Superior temporal gyrus (tissue), 1 donor: ENCODE results near the gene CACNB1.
A peak's percentile ranks its signal among the peaks of the same experiment; 100 is the strongest.

Experiments used
- DNase-seq: peaks from one replicate; pipeline ENCODE4 v3.0.0-alpha.2; 2016; ENCODE audit errors: extremely low spot score

The CACNB1 gene

DNA sequence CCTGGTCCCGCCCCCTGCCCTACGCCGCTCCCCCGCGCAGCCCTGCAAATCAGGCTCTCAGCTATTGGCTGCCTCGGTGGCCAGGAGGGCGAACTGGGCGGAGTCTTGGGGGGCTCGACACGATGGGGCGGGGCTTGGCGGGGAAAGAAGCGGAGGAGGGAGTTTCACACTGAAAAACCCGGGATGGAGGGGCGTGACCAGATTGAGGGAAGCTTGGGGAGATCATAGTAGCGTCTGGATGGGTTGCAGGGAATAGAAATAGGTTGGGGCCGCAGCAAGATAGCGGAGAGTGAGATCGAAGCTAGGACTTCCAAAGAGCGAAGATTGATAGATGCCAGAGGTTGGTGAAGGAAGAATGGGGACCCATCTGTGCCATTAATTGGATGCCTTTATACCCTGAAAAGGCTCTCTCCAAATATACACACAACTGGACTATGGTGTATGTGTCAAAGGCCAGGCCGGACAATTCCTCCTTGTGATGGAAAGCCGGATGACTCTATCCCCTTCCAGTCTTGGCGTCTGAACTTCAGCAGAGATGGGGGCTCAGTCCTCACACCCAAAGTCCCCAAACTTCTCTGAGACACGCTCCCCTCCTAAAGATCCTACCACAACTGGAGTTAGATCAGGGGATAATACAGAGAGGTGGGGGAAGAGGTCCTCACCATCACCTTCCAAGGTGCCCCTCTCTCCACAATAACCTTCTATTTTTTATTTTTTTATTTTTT, 28.7 kb upstream of the CACNB1 start:
- no peak for DNase-seq

DNA sequence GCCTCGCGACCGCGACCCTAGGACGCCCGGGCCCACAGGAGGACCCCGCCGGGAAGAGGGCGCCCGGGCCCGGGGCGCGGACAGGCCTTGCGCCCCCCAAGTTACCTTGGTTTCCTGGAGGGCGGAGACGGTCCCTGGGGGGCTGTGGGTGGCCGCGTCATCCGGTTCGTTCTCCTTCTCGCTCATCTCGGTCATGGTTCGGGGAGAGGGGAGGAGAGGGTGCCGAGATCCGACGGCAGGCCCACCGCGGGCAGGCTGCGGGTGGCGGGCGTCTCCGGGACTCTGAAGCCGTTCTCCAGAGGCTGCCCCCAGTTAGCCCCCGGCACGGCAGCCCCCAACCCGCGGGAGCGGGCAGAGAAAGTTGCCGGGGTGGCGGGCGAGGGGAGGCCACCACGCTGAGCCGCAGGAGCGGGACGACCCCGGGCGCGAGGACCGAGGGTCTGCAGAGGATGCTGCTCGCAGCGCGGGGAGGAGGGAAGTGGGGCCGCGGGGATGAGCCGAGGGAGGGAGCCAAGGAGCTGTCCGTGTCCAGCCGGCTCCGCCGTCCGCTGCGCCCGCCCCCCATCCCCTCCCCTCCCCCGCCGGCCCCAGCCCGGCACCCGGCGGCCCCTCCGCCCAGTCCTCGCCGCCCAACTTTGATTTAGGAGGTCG, 28.0 kb upstream of the CACNB1 start, which contains the start of gene STAC2:
STAC2 (minus strand) TSS at position 638 of the 651 bp plus-strand sequence; CDS start at position 195, 443 bp downstream.
- no peak for DNase-seq

GRCh38 chr17:39224778-39225307, 27.4 kb upstream of the CACNB1 start:
- DNase-seq, result no peak

- DNase-seq, result no peak
Measured at GRCh38 chr17:39223907-39224777, 26.7 kb upstream of the CACNB1 start.

- DNase-seq, result no peak
Measured at GRCh38 chr17:39222866-39223834, 25.7 kb upstream of the CACNB1 start.

GRCh38 chr17:39222151-39222550, 24.7 kb upstream of the CACNB1 start:
- DNase-seq, result no peak

- no peak for DNase-seq
Measured at GRCh38 chr17:39221572-39221971, 24.1 kb upstream of the CACNB1 start.

DNA sequence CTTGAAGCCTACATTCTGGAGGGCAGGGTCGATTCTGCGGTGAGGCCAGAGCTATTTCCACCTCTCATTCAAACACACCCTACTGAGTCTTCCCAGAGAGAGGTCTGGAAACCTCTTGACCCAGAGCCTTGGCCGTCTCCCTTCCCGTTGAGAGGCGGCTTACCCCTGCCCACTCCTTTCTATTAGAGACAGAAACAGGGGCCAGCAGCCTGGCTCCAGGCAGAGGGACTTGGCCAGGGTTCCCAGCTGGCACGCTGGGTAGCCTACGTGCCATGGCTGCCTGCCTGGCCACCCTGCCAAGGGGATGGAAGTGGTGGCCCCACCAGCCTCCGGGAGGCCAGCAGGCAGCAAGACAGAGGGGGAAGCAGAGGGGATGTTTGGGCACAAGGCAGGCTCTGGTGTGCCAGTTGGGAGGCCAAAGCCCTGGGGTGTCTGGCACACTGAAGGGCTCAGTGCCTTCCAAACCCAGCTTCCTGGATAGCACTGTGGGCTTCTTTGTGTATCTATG, 22.2 kb upstream of the CACNB1 start:
- DNase-seq, result no peak

DNA sequence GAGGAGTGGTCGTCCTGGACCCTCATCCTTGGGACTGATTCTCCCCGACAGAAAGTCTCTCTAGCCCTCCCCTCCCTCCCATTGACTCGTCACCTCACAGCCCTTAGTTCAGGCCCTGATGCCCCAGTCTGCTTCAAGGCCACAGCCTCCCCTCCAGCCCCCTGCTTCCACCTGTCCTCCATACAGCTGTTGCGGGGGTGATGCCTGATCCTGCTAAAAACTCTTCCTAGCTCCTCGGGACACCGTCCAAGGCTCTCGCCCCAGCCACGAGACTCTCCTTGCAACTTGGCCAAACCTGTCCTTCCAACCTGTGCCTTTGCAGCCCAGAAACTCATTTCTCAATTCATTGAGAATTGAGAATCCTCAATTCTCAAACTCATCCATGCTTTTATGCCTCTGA, 21.4 kb upstream of the CACNB1 start:
- DNase-seq, result no peak

DNA sequence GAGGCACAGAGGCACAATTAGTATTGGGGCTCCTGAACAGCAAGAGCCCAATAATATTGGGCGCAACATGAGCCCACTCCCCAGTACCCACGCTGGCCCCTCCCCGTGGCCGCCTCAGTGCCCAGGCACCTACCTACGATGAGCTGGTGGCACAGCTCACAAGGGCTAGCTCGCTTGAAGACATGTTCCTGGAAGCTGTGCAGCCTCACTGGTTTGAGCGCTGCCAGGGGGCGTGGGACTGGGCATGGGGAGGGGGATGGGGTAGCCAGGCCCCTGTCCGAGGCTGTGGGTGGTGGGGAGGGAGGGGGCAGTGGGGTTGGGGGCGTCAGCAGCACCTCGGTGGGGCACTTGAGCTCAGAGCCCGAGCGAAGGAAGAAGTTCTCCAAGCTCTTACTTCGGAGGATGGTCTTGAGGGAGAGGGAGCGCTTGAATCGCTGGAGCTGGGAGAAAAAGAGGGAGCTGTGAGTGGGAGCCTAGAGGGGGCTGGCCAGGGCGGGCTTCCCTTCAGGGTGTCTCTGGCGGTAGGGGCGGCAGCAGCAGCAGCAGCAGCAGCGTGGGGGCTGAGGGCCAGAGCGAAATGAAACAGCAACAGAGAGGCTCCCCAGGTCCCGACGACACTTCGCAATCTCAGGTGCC, 20.4 kb upstream of the CACNB1 start:
- DNase-seq, result no peak

- DNase-seq, result no peak
Measured at GRCh38 chr17:39213852-39214251, 16.4 kb upstream of the CACNB1 start.

DNA sequence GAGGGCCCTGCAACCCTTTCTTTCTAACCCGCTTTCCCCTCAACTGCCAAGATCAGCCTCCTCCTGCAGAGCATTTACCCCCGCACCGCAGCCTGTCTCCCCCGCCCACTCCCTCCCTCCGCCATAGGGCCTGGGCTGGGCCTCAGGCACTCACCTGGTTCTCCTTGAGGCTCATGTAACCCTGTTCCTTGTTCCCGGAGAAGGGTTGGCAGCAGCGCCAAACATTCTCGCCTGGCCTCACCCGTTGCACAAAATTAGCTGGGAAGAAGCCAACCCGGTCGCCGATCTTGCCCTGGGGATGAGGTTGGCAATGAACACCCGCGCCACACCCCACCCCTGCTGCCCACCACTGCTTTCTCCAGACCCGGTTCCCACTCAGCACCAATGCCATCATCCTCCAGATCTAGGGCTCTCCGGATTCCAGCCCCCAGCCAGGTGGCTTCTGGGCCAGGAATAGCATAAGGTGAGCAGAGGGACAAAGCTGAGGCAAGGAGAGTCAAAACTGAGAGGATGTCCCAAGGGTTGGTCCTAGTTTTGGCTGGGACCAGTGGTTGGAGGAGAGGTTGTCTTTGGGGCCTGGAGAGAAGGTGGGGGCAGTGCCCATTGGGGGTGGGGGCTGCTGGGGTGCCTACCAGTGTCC, 15.5 kb upstream of the CACNB1 start:
- DNase-seq, result no peak

DNA sequence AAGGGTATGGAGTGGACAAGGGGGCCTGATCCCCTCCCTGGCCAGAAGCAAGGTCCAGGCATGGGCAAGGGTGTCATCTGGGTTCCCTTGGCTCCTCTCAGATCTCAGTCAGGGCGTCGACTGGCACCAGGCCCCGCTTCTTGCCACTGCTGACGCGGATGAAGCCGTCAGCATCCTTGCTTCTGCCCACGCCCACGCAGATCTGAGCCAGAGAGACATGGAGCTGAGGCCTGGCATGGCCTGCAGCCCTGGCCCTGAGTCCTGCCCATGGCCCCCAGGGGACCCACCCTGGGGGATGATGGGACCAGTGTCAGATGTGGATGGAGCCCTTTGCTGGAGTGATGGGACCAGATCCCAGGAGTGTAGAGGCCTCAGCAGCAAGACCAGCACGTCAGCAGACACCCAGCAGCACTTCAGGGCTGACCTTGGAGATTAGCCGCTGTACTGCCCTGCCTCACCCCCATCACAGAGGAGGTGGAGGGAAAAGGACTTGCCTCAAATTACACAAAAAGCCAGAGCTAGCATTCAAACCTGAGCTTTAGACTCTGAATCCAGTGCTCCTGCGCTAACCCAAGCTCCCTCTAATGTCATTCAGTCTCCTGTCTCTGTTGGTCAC, 14.8 kb upstream of the CACNB1 start:
- DNase-seq, result no peak

DNA sequence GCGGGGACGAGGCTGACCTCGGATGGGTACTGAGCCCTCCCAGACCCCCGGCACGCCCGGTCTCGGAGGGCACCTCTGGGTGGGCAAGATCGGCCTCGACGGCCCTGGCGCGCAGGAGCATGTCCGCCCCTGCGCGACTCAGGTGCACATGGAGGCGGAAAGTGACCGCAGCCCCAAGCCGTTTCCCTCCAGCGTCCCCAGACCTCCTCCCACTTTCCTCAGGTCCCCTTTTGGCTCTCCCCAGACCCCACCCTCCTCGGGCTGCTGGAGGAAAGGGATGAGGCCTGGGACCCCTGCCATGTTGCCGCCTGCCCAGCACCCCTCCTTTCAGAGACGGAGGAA, 12.6 kb upstream of the CACNB1 start:
- DNase-seq, result no peak

GRCh38 chr17:39209317-39210092, 12.0 kb upstream of the CACNB1 start:
- peak; percentile 65 for DNase-seq

- no peak for DNase-seq
Measured at GRCh38 chr17:39208893-39209292, 11.4 kb upstream of the CACNB1 start.

- DNase-seq, result peak; percentile 58
Measured at GRCh38 chr17:39208136-39208535, 10.7 kb upstream of the CACNB1 start.

GRCh38 chr17:39205112-39205526, 7.7 kb upstream of the CACNB1 start:
- DNase-seq, result no peak

GRCh38 chr17:39204245-39204644, 6.8 kb upstream of the CACNB1 start:
- no peak for DNase-seq
